ENCODE data around the gene SPIRE1. TPM values are rescaled to one million over a fixed set of nuclear protein-coding genes. Genes with fewer than 3 reads are reported as not detected.
"Not testable (repeated sequence)": the region's sequence is repeated elsewhere in the genome, so short reads cannot be mapped to it uniquely, and the experiment has no call there.

The SPIRE1 gene
- total and polyA plus RNA-seq, 2 donors: 12.9 to 22.6 TPM

DNA sequence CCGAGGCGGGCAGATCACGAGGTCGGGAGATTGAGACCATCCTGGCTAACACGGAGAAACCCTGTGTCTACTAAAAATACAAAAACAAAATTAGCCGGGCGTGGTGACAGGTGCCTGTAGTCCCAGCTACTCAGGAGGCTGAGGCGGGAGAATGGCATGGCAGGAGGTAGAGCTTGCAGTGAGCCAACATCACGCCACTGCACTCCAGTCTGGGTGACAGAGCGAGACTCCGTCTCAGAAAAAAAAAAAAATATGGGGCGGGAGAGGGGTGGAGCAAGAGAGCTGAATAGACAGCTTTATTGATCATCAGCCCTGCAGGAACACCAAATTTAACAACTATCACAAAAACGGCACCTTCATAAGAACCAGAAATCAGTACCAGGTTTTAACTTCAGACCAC, 106.4 kb downstream of the SPIRE1 start:
- not testable (repeated sequence) for H3K4me3 ChIP-seq (ENCODE audit: low read depth, low read length); DNase-seq (ENCODE audit: extremely low spot score); H3K36me3 ChIP-seq (ENCODE audit: insufficient read depth); H3K27ac ChIP-seq (ENCODE audit: low read depth); H3K4me1 ChIP-seq (ENCODE audit: insufficient read depth)
- WGBS: 97% methylated on average over 13 of the region's 13 CpGs

DNA sequence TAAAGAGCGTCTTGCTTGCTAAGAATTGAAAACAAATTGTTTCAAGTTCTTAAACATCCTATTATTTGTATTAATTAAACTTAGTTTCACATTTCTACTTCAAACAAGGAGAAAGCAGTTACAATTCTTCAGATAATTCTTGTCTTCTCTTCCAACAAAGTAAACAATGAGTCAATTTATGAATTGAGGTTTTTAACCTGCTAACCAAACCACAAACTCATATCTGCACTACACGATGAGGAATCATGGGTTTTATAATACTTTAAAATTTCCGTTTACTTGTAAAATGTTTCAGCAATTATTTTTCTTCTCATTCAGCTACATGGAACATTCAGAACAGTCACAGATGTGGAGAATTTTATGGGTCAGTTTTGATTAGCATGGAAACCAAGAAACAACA, 114.2 kb downstream of the SPIRE1 start:
- no peak overlapping the region for H3K4me3 ChIP-seq (ENCODE audit: low read depth, low read length)
- 65% methylated on average over 3 of the region's 3 CpGs for WGBS
- no peaks in the 10 kb centered on the region for H3K4me1 ChIP-seq (ENCODE audit: insufficient read depth)
- no peaks in the 10 kb centered on the region for H3K36me3 ChIP-seq (ENCODE audit: insufficient read depth)
- no peak overlapping the region for H3K27ac ChIP-seq (ENCODE audit: low read depth)
- DNase-seq (ENCODE audit: extremely low spot score): no peak

DNA sequence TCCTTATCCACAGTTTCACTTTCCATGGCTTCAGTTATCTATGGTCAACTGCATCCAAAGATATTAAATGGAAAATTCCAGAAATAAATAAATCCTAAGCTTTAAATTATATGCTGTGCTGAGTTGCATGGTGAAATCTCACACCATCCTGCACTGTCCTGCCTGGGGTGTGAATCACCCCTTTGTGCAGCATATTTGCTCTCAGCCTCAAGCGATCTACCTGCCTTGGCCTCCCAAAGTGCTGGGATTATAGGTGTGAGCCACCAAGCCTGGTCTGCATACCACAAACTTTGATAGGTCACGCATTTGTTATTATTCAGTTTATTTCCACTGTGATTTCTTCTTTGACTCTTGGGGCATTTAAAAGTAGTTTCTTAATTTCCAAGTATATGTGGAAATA, 117.2 kb downstream of the SPIRE1 start:
- Histone ChIP-seq H3K27ac (ENCODE audit: low read depth) (no peak overlapping the region), H3K4me1 (ENCODE audit: insufficient read depth) (no peaks in the 10 kb centered on the region), H3K36me3 (ENCODE audit: insufficient read depth) (no peaks in the 10 kb centered on the region), H3K4me3 (ENCODE audit: low read depth, low read length) (no peak overlapping the region)
- DNase-seq (ENCODE audit: extremely low spot score): no peak
- over 99% methylated on average over 2 of the region's 2 CpGs for WGBS

DNA sequence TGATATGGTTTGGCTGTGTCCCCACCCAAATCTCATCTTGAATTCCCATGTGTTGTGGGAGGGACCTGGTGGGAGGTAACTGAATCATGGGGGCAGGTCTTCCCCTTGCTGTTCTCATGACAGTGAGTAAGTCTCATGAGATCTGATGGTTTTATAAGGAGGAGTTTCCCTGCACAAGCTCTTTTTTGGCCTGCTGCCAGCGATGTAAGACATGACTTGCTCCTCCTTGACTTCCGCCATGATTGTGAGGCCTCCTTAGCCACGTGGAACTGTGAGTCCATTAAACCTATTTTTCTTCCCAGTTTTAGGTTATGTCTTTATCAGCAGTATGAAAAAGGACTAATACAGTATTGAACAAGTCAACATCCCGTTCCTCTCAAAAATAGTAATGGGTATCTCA, 118.7 kb downstream of the SPIRE1 start:
- WGBS: 91% methylated on average over 4 of the region's 4 CpGs
- not testable (repeated sequence) for DNase-seq (ENCODE audit: extremely low spot score); H3K4me3 ChIP-seq (ENCODE audit: low read depth, low read length); H3K36me3 ChIP-seq (ENCODE audit: insufficient read depth); H3K27ac ChIP-seq (ENCODE audit: low read depth); H3K4me1 ChIP-seq (ENCODE audit: insufficient read depth)

DNA sequence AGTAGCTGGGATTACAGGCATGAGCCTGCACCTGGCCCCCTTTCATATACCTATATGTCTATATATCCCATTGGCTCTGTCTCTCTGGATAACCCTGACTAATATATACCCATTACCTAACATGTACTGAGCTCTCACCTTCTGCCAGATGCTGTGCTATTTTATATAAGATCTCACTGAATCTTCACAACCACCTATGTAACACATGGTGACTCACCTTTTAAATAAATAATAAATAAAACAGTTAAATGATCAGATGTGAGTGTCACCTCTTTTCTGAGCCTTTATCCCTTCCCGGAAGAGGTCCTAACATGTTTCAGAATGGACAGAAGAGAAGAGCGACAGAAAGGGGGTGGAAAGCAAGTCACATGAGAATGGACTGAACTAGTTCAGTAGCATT, 123.1 kb downstream of the SPIRE1 start:
- H3K27ac ChIP-seq (ENCODE audit: low read depth): no peak overlapping the region
- H3K36me3 ChIP-seq (ENCODE audit: insufficient read depth): no peaks in the 10 kb centered on the region
- no peaks in the 10 kb centered on the region for H3K4me1 ChIP-seq (ENCODE audit: insufficient read depth)
- H3K4me3 ChIP-seq (ENCODE audit: low read depth, low read length): no peak overlapping the region
- WGBS: 90% methylated on average over 2 of the region's 2 CpGs
- no peak for DNase-seq (ENCODE audit: extremely low spot score)

DNA sequence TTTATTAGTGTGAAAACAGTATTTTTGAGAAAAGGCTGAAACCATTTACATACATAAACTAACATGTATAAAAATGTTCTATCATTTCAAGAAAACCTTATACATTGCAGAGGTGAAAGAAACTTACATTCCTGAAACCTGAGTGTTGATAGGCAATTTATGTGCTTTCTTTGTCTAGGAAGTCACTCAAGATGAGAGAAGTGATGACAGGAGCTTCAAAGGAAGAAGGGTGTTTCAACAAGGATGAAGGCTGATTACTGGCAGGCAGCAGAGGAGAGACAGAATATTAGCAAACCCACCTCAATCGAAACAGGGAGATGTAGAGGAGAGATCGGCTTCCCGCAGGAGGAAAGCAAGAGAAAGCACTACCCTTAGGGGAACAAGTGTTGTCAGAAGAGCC, 125.2 kb downstream of the SPIRE1 start:
- H3K36me3 ChIP-seq (ENCODE audit: insufficient read depth): no peaks in the 10 kb centered on the region
- no peak overlapping the region for H3K27ac ChIP-seq (ENCODE audit: low read depth)
- no peak overlapping the region for H3K4me3 ChIP-seq (ENCODE audit: low read depth, low read length)
- DNase-seq (ENCODE audit: extremely low spot score): no peak
- 82% methylated on average over 3 of the region's 3 CpGs for WGBS
- H3K4me1 ChIP-seq (ENCODE audit: insufficient read depth): no peaks in the 10 kb centered on the region

DNA sequence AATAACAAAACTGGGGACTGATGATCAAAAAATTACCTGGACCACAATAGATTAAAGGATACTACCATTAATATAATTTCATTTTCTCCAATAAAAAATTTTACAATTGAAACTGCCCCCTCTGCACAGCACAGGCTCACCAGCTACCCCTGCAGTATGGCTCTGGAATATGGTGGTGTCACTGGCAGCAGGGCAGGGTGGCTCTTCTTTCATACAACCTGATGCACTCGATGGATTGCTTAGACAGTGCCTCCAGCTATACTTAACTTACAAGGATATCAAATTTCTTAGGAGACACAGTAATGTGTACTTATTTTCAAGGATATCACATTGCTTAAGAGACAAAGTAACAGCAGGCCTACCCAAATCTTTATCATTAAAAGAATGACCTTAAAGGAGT, 126.2 kb downstream of the SPIRE1 start:
- 33% methylated on average over 1 of the region's 1 CpG for WGBS
- no peak for DNase-seq (ENCODE audit: extremely low spot score)

DNA sequence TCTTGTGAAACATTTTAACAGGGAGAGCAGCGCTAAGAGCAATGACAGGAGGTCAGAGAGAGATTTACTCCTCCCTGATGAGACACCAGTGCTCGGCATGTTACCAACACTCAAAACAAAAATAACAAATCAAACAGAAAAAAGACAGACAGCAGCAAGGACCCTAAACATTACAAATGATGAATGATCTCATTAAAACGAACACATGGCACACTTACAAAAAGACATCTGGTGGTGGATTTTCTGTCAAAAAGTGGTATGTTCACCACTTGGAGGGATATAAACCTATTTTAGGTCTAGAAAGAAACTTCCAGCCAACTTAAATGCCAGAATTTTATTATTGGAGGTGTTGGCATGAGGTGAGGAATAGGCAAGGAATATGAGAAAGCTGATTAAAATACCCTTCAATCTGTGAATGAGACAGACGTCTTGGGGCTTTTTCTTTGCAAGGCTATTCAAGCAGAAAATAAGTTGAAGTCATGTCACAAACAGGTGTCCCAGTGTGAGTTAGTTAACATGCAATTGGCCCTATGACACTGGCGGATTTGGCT, 137.4 kb downstream of the SPIRE1 start:
- Histone ChIP-seq H3K4me1 (ENCODE audit: insufficient read depth) (no peaks in the 10 kb centered on the region), H3K27ac (ENCODE audit: low read depth) (no peak overlapping the region), H3K4me3 (ENCODE audit: low read depth, low read length) (no peak overlapping the region), H3K36me3 (ENCODE audit: insufficient read depth) (no peaks in the 10 kb centered on the region)
- 48% methylated on average over 5 of the region's 5 CpGs for WGBS
- no peak for DNase-seq (ENCODE audit: extremely low spot score)

More for the DNA sequence above, 126.2 kb downstream of the SPIRE1 start:
- H3K36me3 ChIP-seq (ENCODE audit: insufficient read depth): no peaks in the 10 kb centered on the region
- no peak overlapping the region for H3K27ac ChIP-seq (ENCODE audit: low read depth)
- H3K4me3 ChIP-seq (ENCODE audit: low read depth, low read length): no peak overlapping the region
- no peaks in the 10 kb centered on the region for H3K4me1 ChIP-seq (ENCODE audit: insufficient read depth)

DNA sequence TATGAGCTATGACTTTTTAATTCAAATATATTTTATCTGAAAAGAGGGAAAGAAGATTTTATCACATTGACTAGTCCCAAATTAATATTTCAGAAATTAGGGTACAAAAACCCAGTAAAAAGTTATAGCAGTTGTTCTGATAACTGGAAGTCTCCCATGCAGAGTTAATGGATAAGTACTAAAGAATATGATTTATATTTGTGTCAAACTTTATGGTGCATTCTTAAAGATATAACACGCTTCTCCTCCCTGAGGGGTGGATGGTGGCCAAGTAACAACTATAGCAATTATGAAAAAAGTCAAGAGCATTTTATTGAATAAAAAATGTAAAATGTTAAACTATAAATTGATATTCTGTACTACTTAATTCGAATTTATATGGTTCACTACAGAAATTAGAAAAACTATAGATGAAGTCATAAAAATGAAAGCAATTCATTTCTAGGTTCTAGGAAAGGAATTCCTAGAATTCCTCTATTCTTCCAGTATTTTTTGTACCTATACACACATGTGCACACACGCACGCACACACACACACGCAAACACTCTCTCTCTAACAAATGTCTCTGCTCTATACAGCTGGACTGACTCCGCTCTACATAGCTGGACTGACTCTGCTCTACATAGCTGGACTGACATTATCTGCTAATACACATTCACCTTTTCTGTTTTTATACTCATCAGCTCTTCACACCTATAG, 138.9 kb downstream of the SPIRE1 start:
- no peaks in the 10 kb centered on the region for H3K4me1 ChIP-seq (ENCODE audit: insufficient read depth)
- no peak for DNase-seq (ENCODE audit: extremely low spot score)
- WGBS: 93% methylated on average over 6 of the region's 6 CpGs

DNA sequence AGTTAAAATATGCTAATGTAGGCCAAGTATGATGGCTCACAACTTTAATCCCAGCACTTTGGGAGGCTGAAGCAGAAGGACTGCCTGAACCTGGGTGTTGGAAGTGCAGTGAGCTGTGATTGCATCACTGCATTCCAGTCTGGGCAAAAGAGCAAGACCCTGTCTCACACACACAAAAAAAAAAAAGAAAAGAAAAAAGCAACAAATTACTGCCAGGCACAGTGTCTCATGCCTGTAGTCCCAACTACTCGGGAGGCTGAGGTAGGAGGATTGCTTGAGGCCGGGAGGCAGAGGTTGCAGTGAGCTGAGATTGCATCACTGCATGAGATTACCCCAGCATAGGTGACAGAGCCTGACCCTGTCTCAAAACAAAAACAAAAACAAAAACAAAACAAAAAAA, 139.6 kb downstream of the SPIRE1 start:
- no peaks in the 10 kb centered on the region for H3K36me3 ChIP-seq (ENCODE audit: insufficient read depth)
- no peak overlapping the region for H3K4me3 ChIP-seq (ENCODE audit: low read depth, low read length)
- H3K27ac ChIP-seq (ENCODE audit: low read depth): no peak overlapping the region
- H3K4me1 ChIP-seq (ENCODE audit: insufficient read depth): no peaks in the 10 kb centered on the region
- WGBS: 97% methylated on average over 2 of the region's 2 CpGs
- no peak for DNase-seq (ENCODE audit: extremely low spot score)

More for the DNA sequence above, 138.9 kb downstream of the SPIRE1 start:
- Histone ChIP-seq H3K4me3 (ENCODE audit: low read depth, low read length) (no peak overlapping the region), H3K27ac (ENCODE audit: low read depth) (no peak overlapping the region), H3K36me3 (ENCODE audit: insufficient read depth) (no peaks in the 10 kb centered on the region)

DNA sequence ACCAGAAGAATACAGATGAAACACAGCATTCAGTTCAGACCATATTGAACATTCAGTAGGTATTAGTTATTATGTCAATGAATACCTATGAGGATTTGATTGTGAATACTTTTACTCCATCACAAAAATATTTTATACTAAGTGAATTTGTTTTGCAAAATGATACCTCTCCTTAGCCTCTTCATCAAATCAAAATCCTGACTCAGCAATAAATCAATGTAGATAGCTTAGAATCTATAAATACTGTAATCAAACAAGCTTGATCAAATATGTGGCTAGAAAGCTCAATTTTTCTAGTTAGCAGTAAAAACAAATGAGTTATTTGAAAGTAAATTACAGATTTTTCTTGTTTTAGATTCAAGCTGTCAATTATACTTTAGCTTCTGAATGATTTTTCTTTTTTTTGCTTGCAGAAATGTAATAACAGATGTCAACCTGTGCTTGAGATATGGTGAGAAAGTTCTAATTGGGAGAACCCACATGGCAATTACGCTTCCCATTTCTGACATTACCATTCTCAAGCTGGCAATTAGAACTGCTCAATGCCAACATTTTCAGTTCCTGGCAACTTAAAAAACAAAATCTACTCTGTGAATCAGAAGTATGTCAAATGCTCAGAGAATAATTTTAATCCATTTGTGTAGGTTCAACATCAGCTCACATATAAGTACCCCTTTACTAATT, 140.6 kb downstream of the SPIRE1 start:
- no peak overlapping the region for H3K4me3 ChIP-seq (ENCODE audit: low read depth, low read length)
- no peaks in the 10 kb centered on the region for H3K4me1 ChIP-seq (ENCODE audit: insufficient read depth)
- 100% methylated on average over 1 of the region's 1 CpG for WGBS
- H3K36me3 ChIP-seq (ENCODE audit: insufficient read depth): no peaks in the 10 kb centered on the region
- DNase-seq (ENCODE audit: extremely low spot score): no peak
- no peak overlapping the region for H3K27ac ChIP-seq (ENCODE audit: low read depth)

DNA sequence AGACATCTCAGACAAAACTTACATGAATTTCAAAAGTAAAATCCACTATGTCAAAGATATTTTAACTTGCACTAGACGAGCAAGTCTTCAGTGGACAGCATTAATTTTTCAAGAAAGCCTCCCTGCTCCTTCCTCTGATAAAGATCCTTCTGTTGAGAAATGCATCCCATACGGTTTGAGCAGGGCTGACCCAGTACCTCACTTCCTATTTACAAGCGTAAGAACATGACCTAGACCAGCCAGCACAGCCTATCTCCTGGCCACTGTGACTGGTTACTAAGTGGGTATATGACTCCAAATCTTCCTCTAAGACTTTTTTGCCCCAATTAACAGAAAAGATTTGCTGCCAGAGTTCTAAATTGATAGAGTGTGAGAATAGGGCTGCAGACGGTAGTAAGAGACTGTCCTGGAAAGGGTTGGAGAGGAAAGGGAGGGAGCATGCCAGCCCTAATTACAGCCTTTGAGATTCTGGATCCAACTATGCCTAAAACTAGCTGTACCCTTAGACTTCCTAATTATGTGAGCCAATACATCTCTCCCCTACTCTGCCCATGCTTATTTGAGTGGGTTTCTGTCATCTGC, 141.8 kb downstream of the SPIRE1 start:
- WGBS: 68% methylated on average over 4 of the region's 4 CpGs
- H3K4me3 ChIP-seq (ENCODE audit: low read depth, low read length): no peak overlapping the region
- no peak for DNase-seq (ENCODE audit: extremely low spot score)
- H3K27ac ChIP-seq (ENCODE audit: low read depth): no peak overlapping the region
- no peaks in the 10 kb centered on the region for H3K36me3 ChIP-seq (ENCODE audit: insufficient read depth)
- no peaks in the 10 kb centered on the region for H3K4me1 ChIP-seq (ENCODE audit: insufficient read depth)

DNA sequence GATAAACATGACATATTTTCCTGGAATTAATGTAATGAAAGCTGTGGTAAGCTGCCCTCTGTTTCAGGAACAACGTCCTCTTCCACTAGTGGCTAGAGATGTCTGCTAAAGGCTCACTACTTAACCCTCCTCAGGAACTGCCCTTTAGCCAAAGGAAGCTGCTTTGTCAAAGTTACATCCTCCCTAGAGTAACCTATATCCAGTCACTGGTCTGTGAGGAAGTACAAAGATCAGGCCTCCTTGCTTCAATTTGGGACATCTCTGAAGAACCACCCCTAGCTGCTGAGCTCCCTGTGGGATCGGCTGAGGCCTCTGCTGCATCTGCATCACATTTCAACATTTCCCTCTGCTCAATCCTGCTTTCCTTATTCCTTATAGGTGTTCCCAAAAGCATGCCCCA, 142.4 kb downstream of the SPIRE1 start:
- H3K36me3 ChIP-seq (ENCODE audit: insufficient read depth): no peaks in the 10 kb centered on the region
- WGBS: 79% methylated on average over 2 of the region's 2 CpGs
- no peak overlapping the region for H3K27ac ChIP-seq (ENCODE audit: low read depth)
- no peaks in the 10 kb centered on the region for H3K4me1 ChIP-seq (ENCODE audit: insufficient read depth)
- DNase-seq (ENCODE audit: extremely low spot score): no peak
- H3K4me3 ChIP-seq (ENCODE audit: low read depth, low read length): no peak overlapping the region

DNA sequence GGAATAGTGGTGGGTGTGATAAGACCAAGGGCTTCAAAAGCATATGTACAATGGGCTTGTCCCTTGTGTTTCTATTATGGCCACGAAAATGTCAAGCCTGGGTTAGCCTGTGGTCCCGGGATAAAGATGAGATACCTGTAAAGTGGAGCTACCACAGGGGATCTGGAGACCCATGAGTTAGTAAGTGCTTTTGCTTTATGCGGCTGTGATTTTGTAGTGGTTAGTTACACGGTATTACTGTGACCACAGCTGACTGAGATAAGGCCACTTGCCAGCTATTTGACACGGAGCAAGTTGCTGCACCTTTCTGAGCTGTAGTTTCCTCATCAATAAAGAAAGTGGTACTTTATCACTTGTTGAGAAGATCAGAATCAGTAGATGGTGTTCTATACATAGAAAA, 150.9 kb downstream of the SPIRE1 start:
- Histone ChIP-seq H3K27ac (ENCODE audit: low read depth) (no peak overlapping the region), H3K4me3 (ENCODE audit: low read depth, low read length) (no peak overlapping the region), H3K36me3 (ENCODE audit: insufficient read depth) (no peaks in the 10 kb centered on the region), H3K4me1 (ENCODE audit: insufficient read depth) (no peaks in the 10 kb centered on the region)
- WGBS: 95% methylated on average over 5 of the region's 5 CpGs
- no peak for DNase-seq (ENCODE audit: extremely low spot score)

All from urinary bladder (tissue), 4 donors.